ENCODE measurements around the gene S100A8.
"Not testable (repeated sequence)": the region's sequence is repeated elsewhere in the genome, so short reads cannot be mapped to it uniquely, and the experiment has no call there.

S100A8 gene

GRCh38 chr1:153429266-153430165 lies 38.6 kb upstream of the S100A8 start:
- Histone ChIP-seq H3K27me3 (ENCODE audit: control insufficient read depth, insufficient read depth, low read length) (no peaks in the 10 kb centered on the region), H3K9me3 (ENCODE audit: control insufficient read depth, low read length) (no peaks in the 10 kb centered on the region), H3K9ac (ENCODE audit: low read length) (no peak overlapping the region), H3K4me1 (ENCODE audit: control insufficient read depth, insufficient read depth, low read length) (no peaks in the 10 kb centered on the region), H3K36me3 (ENCODE audit: control insufficient read depth, insufficient read depth, low read length) (no peaks in the 10 kb centered on the region), H3K4me3 (ENCODE audit: low read length) (no peak overlapping the region)

GRCh38 chr1:153428791-153429190 lies 37.9 kb upstream of the S100A8 start:
- Histone ChIP-seq H3K36me3 (ENCODE audit: control insufficient read depth, insufficient read depth, low read length) (no peaks in the 10 kb centered on the region), H3K9ac (ENCODE audit: low read length) (no peak overlapping the region), H3K4me1 (ENCODE audit: control insufficient read depth, insufficient read depth, low read length) (no peaks in the 10 kb centered on the region), H3K9me3 (ENCODE audit: control insufficient read depth, low read length) (no peaks in the 10 kb centered on the region), H3K27me3 (ENCODE audit: control insufficient read depth, insufficient read depth, low read length) (no peaks in the 10 kb centered on the region), H3K4me3 (ENCODE audit: low read length) (no peak overlapping the region)

GRCh38 chr1:153428073-153428638 lies 37.3 kb upstream of the S100A8 start:
- Histone ChIP-seq H3K4me1 (ENCODE audit: control insufficient read depth, insufficient read depth, low read length) (no peaks in the 10 kb centered on the region), H3K4me3 (ENCODE audit: low read length) (no peak overlapping the region), H3K36me3 (ENCODE audit: control insufficient read depth, insufficient read depth, low read length) (no peaks in the 10 kb centered on the region), H3K27me3 (ENCODE audit: control insufficient read depth, insufficient read depth, low read length) (no peaks in the 10 kb centered on the region), H3K9ac (ENCODE audit: low read length) (no peak overlapping the region), H3K9me3 (ENCODE audit: control insufficient read depth, low read length) (no peaks in the 10 kb centered on the region)

GRCh38 chr1:153426809-153427208 lies 35.9 kb upstream of the S100A8 start:
- no peaks in the 10 kb centered on the region for H3K36me3 ChIP-seq (ENCODE audit: control insufficient read depth, insufficient read depth, low read length)
- no peaks in the 10 kb centered on the region for H3K9me3 ChIP-seq (ENCODE audit: control insufficient read depth, low read length)
- H3K4me3 ChIP-seq (ENCODE audit: low read length), result no peak overlapping the region
- no peaks in the 10 kb centered on the region for H3K27me3 ChIP-seq (ENCODE audit: control insufficient read depth, insufficient read depth, low read length)
- no peaks in the 10 kb centered on the region for H3K4me1 ChIP-seq (ENCODE audit: control insufficient read depth, insufficient read depth, low read length)
- H3K9ac ChIP-seq (ENCODE audit: low read length), result no peak overlapping the region

- H3K4me1 ChIP-seq (ENCODE audit: control insufficient read depth, insufficient read depth, low read length), result no peaks in the 10 kb centered on the region
- no peaks in the 10 kb centered on the region for H3K27me3 ChIP-seq (ENCODE audit: control insufficient read depth, insufficient read depth, low read length)
- no peaks in the 10 kb centered on the region for H3K9me3 ChIP-seq (ENCODE audit: control insufficient read depth, low read length)
- H3K36me3 ChIP-seq (ENCODE audit: control insufficient read depth, insufficient read depth, low read length), result no peaks in the 10 kb centered on the region
- no peak overlapping the region for H3K9ac ChIP-seq (ENCODE audit: low read length)
- no peak overlapping the region for H3K4me3 ChIP-seq (ENCODE audit: low read length)
Observed at GRCh38 chr1:153422450-153423068, 31.7 kb upstream of the S100A8 start.

- Histone ChIP-seq H3K9ac (ENCODE audit: low read length) (no peak overlapping the region), H3K4me1 (ENCODE audit: control insufficient read depth, insufficient read depth, low read length) (no peaks in the 10 kb centered on the region), H3K9me3 (ENCODE audit: control insufficient read depth, low read length) (no peaks in the 10 kb centered on the region), H3K36me3 (ENCODE audit: control insufficient read depth, insufficient read depth, low read length) (no peaks in the 10 kb centered on the region), H3K27me3 (ENCODE audit: control insufficient read depth, insufficient read depth, low read length) (no peaks in the 10 kb centered on the region), H3K4me3 (ENCODE audit: low read length) (no peak overlapping the region)
Observed at GRCh38 chr1:153420306-153420705, 29.4 kb upstream of the S100A8 start.

- H3K4me3 ChIP-seq (ENCODE audit: low read length); H3K27me3 ChIP-seq (ENCODE audit: control insufficient read depth, insufficient read depth, low read length): not testable (repeated sequence)
Observed at GRCh38 chr1:153419436-153419793, 28.5 kb upstream of the S100A8 start.

GRCh38 chr1:153418758-153419435 lies 28.0 kb upstream of the S100A8 start:
- H3K36me3 ChIP-seq (ENCODE audit: control insufficient read depth, insufficient read depth, low read length); H3K4me1 ChIP-seq (ENCODE audit: control insufficient read depth, insufficient read depth, low read length); H3K9me3 ChIP-seq (ENCODE audit: control insufficient read depth, low read length); H3K4me3 ChIP-seq (ENCODE audit: low read length); H3K9ac ChIP-seq (ENCODE audit: low read length); H3K27me3 ChIP-seq (ENCODE audit: control insufficient read depth, insufficient read depth, low read length): not testable (repeated sequence)

More at GRCh38 chr1:153419436-153419793, 28.5 kb upstream of the S100A8 start:
- H3K36me3 ChIP-seq (ENCODE audit: control insufficient read depth, insufficient read depth, low read length); H3K9me3 ChIP-seq (ENCODE audit: control insufficient read depth, low read length); H3K9ac ChIP-seq (ENCODE audit: low read length); H3K4me1 ChIP-seq (ENCODE audit: control insufficient read depth, insufficient read depth, low read length): not testable (repeated sequence)

- no peaks in the 10 kb centered on the region for H3K4me1 ChIP-seq (ENCODE audit: control insufficient read depth, insufficient read depth, low read length)
- H3K27me3 ChIP-seq (ENCODE audit: control insufficient read depth, insufficient read depth, low read length), result no peaks in the 10 kb centered on the region
- H3K9me3 ChIP-seq (ENCODE audit: control insufficient read depth, low read length), result no peaks in the 10 kb centered on the region
- no peaks in the 10 kb centered on the region for H3K36me3 ChIP-seq (ENCODE audit: control insufficient read depth, insufficient read depth, low read length)
- no peak overlapping the region for H3K4me3 ChIP-seq (ENCODE audit: low read length)
- H3K9ac ChIP-seq (ENCODE audit: low read length), result no peak overlapping the region
Observed at GRCh38 chr1:153417136-153417888, 26.4 kb upstream of the S100A8 start.

- no peaks in the 10 kb centered on the region for H3K36me3 ChIP-seq (ENCODE audit: control insufficient read depth, insufficient read depth, low read length)
- no peak within 1 kb of the TSS for H3K4me3 ChIP-seq (ENCODE audit: low read length)
- no peaks in the 10 kb centered on the region for H3K9me3 ChIP-seq (ENCODE audit: control insufficient read depth, low read length)
- no peak within 1 kb of the TSS for H3K9ac ChIP-seq (ENCODE audit: low read length)
- H3K4me1 ChIP-seq (ENCODE audit: control insufficient read depth, insufficient read depth, low read length), result no peaks in the 10 kb centered on the region
- no peaks in the 10 kb centered on the region for H3K27me3 ChIP-seq (ENCODE audit: control insufficient read depth, insufficient read depth, low read length)
Observed at GRCh38 chr1:153415850-153416570, 25.1 kb upstream of the S100A8 start, which contains the start of gene S100A7A. Gene S100A7A (plus strand): TSS chr1:153416520. CDS start chr1:153418083, 1,563 bp downstream.

- not testable (repeated sequence) for H3K4me1 ChIP-seq (ENCODE audit: control insufficient read depth, insufficient read depth, low read length); H3K27me3 ChIP-seq (ENCODE audit: control insufficient read depth, insufficient read depth, low read length); H3K36me3 ChIP-seq (ENCODE audit: control insufficient read depth, insufficient read depth, low read length); H3K4me3 ChIP-seq (ENCODE audit: low read length); H3K9me3 ChIP-seq (ENCODE audit: control insufficient read depth, low read length); H3K9ac ChIP-seq (ENCODE audit: low read length)
Observed at GRCh38 chr1:153413961-153414360, 23.1 kb upstream of the S100A8 start.
